Body of pancreas (tissue), 4 donors: ENCODE data around the gene CYP27A1.

ENCODE experiments used
- CTCF ChIP-seq, 7 experiments: fragments of 450-650 bp in 4 of 7; fragments of 200-600 bp in 3 of 7; sonication (generic) in 3 of 7; IDR thresholded peaks; one replicate each; pipeline ENCODE4 v1.5.1; 2016 to 2019; ENCODE audit warnings: antibody characterized with exemption in 7 of 7
- POLR2A ChIP-seq, 3 donors: fragments of 450-650 bp; IDR thresholded peaks; one replicate each; pipeline ENCODE4 v1.6.1; 2016; ENCODE audit warnings: antibody characterized with exemption in 3 of 3, mild to moderate bottlenecking in 2 of 3

- TF ChIP-seq CTCF (IDR thresholded peaks at IDR 0.05) (no peak), POLR2A (IDR thresholded peaks at IDR 0.05) (no peak)
Observed at GRCh38 chr2:218833023-218833609, 51.2 kb downstream of the CYP27A1 start.
